ENCODE data around the gene WDR38. TPM values are rescaled to one million over a fixed set of nuclear protein-coding genes. Genes with fewer than 3 reads are reported as not detected.

WDR38 gene
- total and polyA plus RNA-seq, 9 of the 15 experiments (the other 6 are each of a cell fraction or from before 2014, with no cell fraction given): not detected

- TF ChIP-seq MEF2D (tag; conservative IDR thresholded peaks at IDR 0.05; ENCODE audit: low read depth) (peak; percentile 59; the same call in 1 of the 2 replicates), TEAD1 (CRISPR knock-in tag; IDR thresholded peaks at IDR 0.05) (0 out of 4 replicates have a peak, but pooled peaks of 1 of the 2 experiments have one; percentile 32), KDM5B (IDR thresholded peaks at IDR 0.05; ENCODE audit: insufficient replicate concordance, low read depth, low read length) (no peak), CXXC5 (CRISPR knock-in tag; IDR thresholded peaks at IDR 0.05) (0 out of 2 replicates have a peak, but pooled peaks have one; percentile 44), GATAD2B (IDR thresholded peaks at IDR 0.05; ENCODE audit: borderline replicate concordance) (no peak), JUN (IDR thresholded peaks at IDR 0.05; ENCODE audit: borderline replicate concordance, low read depth, low read length) (0 out of 2 replicates have a peak, but pooled peaks have one; percentile 27), JUN (CRISPR knock-in tag; IDR thresholded peaks at IDR 0.05; ENCODE audit: borderline replicate concordance) (no peak), L3MBTL2 (IDR thresholded peaks at IDR 0.05) (peak; percentile 73), ZFX (CRISPR knock-in tag; IDR thresholded peaks at IDR 0.05) (peak; percentile 26), ESRRB (CRISPR knock-in tag; IDR thresholded peaks at IDR 0.05; ENCODE audit: borderline replicate concordance) (no peak), STAT5B (CRISPR knock-in tag; IDR thresholded peaks at IDR 0.05) (no peak), JUND (IDR thresholded peaks at IDR 0.05; ENCODE audit: borderline replicate concordance, low read depth, low read length) (peak; percentile 54; the same call in 1 of the 2 replicates), JUND (tag; IDR thresholded peaks at IDR 0.05; ENCODE audit: borderline replicate concordance, low read depth, low read length) (no peak; the same call in 2 of the 3 replicates), CREM (IDR thresholded peaks at IDR 0.05; ENCODE audit: low read depth) (peak; percentile 30; the same call in 1 of the 2 replicates), CTCF (IDR thresholded peaks at IDR 0.05 in 2 of 3, conservative IDR thresholded peaks at IDR 0.05 in 1 of 3; ENCODE audit: insufficient read depth in 2 of 3, low read depth in 1 of 3, low read length in 3 of 3) (peak in 1 of 3 experiments; percentile 26; a peak in 2 of 6 replicates), CTBP1 (IDR thresholded peaks at IDR 0.05; ENCODE audit: borderline replicate concordance) (peak; percentile 87; the same call in 1 of the 2 replicates), SMARCA4 (IDR thresholded peaks at IDR 0.05) (peak; percentile 45; the same call in 1 of the 2 replicates), ELF1 (tag; IDR thresholded peaks at IDR 0.05) (0 out of 2 replicates have a peak, but pooled peaks have one; percentile 36), CHD2 (IDR thresholded peaks at IDR 0.05; ENCODE audit: low read depth, low read length) (no peak), ZNF133 (CRISPR knock-in tag; IDR thresholded peaks at IDR 0.05) (no peak), ZFP36 (IDR thresholded peaks at IDR 0.05; ENCODE audit: low read depth, low read length, partially characterized antibody) (peak; percentile 87), PRDM10 (IDR thresholded peaks at IDR 0.05; ENCODE audit: partially characterized antibody) (peak; percentile 94)
- TF ChIP-seq, protein P1, sequence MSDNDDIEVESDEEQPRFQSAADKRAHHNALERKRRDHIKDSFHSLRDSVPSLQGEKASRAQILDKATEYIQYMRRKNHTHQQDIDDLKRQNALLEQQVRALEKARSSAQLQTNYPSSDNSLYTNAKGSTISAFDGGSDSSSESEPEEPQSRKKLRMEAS (CRISPR knock-in tag; IDR thresholded peaks at IDR 0.05): peak; percentile 62
Measured at GRCh38 chr9:124818431-124819281, 34.6 kb upstream of the WDR38 start (continued).

Data from K562 (cell line).